NCI-H2196 treated with DMSO at 0.1 percent for 48 hours (cell line): Measurements from ENCODE around the gene PLAU.
"Not testable (repeated sequence)": the region's sequence is repeated elsewhere in the genome, so short reads cannot be mapped to it uniquely, and the experiment has no call there.

Experiments used
- DNase-seq: peaks from one replicate; lab custom pipeline; 2025; ENCODE audit not compliant: unreplicated experiment; lab: John Stamatoyannopoulos, UW

The PLAU gene

DNA sequence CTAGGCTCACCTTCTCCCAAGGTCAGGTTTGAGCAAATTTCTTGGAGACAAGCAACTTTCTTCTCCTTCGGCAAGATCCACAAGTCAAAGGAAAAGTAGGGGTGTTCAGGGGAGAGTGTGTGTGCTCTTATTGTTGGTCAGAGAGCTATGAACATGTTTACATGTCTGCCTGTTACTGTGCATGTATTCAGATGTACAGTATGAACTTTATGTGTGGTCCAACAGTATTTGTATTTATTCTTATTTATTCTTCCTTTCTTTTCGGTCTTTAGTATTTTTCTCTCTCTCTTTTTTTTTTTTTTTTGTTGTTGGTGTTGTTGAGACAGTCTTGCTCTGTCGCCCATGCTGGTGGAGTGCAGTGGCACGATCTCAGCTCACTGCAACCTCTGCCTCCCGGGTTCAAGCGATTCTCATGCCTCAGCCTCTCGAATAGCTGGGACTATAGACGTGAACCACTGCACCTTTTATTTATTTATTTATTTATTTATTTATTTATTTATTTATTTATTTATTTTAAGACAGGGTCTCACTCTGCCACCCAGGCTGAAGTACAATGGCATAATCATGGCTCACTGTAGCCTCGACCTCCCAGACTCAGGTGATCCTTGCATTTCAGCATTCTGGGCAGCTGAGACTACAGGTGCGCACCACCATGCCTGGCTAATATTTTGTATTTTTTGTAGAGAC, 38.2 kb downstream of the PLAU start:
- DNase-seq = no peak

DNA sequence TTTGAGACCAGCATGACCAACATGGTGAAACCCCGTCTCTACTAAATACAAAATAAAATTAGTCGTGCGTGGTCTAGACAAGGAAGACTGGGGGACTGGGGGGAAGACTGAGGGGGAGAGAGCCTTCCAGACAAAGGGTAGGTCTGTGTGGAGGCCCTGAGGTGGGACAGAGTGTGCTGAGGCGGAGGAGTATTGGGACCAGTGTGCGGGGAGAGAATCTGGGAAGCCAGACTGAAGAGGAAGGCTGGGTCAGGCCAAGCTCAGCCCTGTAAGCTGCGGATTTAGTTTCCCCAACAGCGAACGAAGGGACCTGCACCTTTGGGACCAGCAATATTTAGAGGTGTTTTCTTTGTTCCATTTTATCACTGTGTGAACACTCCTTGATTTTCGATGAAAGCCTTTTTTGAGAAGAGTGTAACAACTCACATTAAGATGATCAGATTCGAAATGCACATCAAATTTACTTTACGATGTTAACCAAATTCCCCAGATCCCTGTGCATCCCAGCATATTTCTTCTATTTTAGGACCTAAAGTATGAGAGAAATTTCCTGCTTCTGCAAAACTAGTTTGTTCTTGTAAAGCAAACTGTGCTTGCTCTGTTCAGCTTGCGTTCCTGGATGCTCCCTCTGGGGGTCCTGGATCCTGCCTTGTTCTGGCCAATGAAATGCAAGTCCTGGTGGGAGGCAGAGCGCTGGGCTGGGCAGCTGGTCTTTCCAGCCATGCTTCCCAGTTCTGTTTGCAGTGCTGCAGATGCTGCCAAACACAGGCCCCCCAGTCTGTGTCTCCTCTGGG, 39.4 kb downstream of the PLAU start:
- no peak for DNase-seq

DNA sequence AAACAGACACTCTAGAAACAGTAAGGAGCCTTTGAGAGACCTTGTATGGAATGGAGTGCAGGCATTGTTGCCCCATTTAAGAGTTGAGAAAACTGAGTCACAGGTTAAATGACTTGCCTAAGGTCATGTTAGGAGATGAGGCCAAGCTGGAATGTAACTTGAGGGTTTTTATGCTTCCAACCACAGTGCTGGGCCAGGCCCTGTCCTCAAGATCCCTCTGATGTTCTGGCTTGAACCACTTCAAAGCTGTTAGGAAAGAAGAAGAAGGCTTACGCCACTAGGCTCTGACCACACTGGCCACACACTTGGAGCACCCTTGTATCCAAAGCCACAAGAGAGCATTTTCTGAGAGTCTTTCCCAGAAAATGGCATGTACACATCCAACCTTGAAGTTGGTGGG, 42.7 kb downstream of the PLAU start:
- no peak for DNase-seq

DNA sequence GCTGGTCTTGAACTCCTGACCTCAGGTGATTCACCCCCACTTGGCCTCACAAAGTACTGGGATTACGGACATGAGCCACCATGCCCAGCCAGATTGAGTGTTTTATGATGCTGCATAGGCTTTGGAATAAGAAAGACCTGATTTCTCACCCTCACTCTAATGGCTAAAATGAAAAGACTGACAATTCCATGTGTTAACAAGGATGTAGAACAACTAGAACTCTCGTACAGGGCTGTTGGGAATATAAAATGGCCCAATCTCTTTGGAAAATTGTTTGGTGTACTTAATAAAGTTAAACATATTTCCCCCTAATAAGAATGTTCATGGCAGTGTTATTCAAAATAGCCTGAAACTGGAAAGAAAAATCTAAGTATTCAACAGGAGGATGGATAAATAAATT, 43.8 kb downstream of the PLAU start:
- DNase-seq = no peak

DNA sequence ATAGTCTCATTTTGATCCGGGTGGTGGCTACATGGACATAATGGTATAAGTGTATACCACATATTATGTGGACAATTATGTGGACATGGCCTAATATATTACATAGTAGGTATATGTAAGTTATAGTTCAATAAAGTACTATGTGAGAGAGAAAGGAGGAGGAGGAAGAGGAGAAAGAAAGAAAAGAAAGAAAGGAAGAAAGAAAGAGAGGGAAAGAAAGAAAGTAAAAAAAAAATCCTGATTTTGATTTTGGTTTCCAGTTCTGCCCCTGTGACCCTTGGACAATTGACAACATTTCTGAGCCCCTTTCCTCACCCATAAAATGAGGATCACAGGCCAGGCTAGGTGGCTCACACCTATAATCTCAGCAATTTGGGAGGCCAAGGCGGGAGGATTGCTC, 44.8 kb downstream of the PLAU start:
- DNase-seq = no peak

DNA sequence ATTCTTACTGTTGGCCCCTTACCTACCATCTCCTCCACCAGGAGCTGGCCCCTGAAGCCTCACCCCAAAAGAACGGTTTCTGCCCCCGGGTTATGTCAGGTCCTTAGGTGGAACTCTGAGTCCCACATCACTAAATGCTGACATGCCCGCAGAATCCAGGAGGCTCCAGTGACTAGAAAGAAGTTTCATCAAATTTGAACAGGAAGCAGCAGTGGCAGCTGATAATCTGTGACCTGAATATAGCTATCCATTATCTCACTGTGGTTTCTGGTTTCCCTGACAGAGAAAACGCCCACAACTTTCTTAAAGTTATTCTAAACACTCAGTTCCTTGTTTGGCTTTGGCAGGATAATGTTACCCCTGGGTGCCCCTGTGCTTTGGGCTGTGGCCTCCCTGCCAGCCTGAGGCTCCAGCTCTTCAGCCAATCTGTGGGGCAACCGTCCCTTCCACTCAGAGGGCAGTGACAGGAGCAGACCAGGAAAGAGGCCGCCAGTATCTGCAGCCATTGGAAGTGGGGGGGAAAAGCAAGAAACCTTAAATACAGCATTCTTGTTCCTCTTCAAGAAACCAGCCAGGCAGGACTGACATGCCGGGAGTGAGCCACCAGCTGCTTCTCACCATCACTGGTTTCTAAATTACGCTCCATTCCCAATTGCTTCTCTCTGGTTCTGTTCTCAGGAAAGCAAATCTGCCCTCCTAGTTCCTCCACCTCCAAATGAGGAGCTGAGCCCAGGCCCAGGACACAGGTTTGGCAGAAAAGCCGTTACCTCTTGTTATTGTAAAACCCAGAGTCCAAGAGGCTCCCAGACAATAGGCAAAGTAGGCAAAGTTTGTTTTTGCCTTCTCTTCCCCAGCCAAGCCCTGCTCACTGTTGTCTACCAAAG, 45.8 kb downstream of the PLAU start:
- DNase-seq = no peak

DNA sequence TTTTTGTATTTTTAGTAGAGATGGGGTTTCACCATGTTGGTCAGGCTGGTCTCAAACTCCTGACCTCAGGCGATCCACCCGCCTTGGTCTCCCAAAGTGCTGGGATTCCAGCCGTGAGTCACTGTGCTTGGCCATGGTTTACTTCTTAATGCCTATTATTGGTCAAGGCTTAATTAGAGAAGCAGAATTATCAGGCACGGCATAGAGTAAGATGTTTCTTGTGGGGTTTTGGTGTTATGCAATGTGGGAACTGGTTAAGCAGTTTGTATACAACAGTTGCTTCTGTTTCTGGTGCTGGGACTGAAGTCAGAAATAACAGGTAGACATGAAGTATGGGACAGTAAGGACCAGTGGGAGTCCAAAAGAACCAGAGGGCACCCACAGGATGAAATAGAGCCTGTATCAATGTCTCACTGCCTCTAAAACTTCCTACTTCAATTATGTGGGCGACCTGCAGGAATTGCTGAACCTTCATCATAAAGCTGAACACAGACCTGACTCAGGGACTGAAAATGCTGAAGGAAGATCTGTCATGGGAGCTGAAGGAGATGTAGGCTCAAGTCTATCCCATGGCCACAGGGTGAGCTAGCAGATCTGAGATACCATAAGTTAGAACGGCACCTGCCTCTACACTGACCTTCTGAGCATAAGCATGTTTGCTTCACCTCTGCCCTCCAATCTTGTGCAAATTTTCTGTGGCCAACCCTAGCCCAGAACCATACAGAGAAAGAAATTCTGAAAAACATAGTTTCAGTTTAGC, 48.7 kb downstream of the PLAU start:
- DNase-seq = no peak

DNA sequence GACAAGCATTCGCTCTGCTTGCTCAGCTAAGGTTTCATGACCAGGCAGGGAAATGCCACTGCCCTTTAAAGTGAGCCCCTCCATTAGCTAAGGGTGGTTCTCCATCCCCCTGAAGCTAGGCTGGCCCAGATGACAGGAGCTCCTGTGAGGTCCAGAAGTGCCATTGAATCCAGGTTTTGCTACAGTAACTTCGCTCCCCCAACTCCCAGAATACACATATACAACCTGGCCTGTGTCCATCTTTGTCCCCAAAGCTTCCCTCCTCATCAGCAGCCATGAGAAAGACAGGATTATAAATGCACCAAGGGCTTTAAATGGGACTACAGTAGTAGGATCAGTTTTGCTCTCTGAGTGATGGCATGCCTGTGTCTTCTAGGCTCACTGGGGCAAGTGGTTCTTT, 51.5 kb downstream of the PLAU start:
- DNase-seq = no peak

DNA sequence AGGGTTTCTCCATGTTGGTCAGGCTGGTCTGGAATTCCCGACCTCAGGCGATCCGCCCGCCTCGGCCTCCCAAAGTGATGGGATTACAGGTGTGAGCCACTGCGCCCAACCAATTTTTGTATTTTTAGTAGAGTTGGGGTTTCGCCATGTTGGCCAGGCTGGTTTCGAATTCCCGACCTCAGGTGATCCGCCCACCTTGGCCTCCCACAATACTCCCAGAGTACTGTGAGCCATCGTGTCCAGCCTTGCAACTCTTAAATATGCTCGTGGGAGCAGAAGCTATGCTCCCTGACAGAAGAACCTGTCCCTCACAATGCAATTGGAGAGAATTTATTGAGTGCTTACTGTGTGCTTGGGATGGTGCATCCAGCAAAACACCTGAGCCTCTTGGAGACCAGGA, 52.6 kb downstream of the PLAU start:
- DNase-seq = not testable (repeated sequence)

DNA sequence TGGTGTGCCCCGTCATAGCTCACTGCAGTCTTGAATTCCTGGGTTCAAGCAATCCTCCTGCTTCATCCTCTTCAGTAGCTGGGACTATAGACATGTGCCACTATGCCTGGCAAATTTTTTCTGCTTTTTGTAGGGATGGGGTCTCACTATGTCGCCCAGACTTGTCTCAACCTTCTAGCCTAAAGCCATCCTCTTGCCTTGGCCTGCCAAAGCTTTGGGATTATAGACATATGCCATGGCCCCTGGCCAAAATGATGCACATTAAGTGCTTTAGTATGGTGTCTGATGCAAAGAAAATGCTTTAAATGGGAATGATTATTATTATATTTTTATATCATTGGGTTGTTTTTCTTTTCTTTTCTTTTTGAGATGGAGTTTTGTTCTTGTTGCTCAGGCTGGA, 53.8 kb downstream of the PLAU start:
- DNase-seq = no peak

DNA sequence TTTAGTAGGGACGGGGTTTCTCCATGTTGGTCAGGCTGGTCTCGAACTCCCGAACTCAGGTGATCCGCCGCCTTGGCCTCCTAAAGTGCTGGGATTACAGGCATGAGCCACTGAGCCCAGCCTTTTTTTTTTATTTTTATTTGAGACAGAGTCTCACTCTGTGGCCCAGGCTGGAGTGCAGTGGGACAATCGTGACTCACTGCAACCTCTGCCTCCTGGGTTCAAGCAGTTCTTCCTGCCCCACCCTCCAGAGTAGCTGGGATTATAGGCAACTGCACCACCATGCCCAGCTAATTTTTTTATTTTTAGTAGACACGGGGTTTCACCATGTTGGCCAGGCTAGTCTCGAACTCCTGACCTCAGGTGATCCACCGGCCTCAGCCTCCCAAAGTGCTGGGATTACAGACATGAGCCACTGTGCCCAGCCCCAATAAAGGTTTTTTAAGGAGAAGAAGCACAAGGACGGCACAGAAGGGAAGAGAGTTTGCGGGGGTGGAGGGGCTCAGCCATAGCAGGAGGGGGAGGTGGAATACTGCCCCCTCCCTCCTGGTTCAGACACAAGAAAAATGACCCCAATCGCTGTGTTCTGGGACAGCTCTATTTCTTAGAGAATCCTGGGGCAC, 54.4 kb downstream of the PLAU start:
- not testable (repeated sequence) for DNase-seq

DNA sequence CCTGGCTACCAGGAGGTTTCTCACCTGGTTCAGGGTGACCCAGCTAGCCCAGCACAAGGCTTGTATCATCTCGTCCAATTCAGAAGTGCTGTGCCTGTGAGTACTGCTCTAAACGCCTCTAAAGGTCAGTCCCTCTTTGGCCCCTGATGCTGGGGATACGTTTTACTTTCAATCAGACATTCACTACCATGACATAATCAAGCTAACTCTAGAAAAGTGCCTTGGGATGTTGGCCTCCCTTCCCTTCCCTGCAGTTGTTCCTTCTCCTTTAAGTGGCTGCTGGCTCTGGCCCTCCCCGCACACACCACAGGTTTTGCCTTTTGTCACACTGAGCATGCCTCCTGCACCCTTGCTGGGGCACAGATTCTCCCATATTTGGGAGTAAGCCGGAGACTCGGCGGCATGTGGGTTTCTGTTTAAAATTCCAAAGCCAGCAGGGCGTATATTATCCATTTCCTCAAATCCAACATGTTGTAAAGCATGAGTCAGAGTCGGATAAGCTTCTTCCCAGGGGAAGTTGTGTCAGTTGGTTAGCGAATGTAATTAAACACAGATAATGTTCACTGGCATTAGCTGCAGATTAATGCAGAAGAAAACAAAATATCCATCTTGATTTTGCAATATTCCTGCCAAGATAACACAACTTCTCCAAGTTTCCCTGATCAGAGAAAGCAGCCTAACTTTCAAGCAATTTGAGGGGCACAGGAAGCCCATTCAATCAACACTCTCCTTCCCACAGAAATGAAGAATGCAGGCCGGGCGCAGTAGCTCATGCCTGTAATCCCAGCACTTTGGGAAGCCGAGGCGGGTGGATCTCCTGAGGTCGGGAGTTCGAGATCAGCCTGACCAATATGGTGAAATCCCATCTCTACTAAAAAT, 55.2 kb downstream of the PLAU start:
- no peak for DNase-seq

DNA sequence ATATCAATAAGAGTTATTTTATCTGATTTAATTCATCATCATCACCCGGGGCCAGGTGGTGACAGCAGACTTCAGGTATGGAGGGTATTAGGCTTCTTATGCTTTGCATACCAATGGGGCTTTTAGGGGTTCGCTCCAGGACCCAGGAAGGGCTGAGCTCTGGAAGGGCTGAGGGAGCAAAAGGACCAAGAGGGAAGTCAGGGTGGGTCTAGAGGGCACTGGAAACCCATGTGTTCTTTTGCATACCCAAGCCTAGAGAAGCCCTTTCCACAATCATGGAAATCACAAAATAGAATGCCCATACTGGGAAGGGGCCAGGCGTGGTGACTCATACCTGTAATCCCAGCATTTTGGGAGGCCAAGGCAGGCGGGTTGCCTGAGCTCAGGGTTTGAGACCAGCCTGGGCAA, 56.1 kb downstream of the PLAU start:
- DNase-seq = no peak
